Pancreas (tissue), 10 donors: ENCODE measurements around the gene DIP2C. TPM values are rescaled to one million over a fixed set of nuclear protein-coding genes. Genes with fewer than 3 reads are reported as not detected.

Experiments
- ATAC-seq, 4 donors: fragments of 200-7000 bp; cut with Tn5 transposase; one replicate each; pipeline versions ENCODE4 v1.8.0 to v1.9.1; 2020; ENCODE audit warnings: mild to moderate bottlenecking in 4 of 4, moderate library complexity in 4 of 4
- DNase-seq, 6 donors: peaks; one replicate each; pipeline ENCODE4 v3.0.0-alpha.2; 2020
- FAIRE-seq: peaks from 2 replicates; lab custom pipeline; 2012; peaks lifted over from hg19 to GRCh38; lab: Jason Lieb, UNC
- H3K27ac ChIP-seq, 4 donors: fragments of 200-600 bp; sonication (generic); 1 replicate in 3 of 4; 2 replicates in 1 of 4; pipeline versions ENCODE4 v1.5.0 to v1.8.0; 2020
- H3K27me3 ChIP-seq, 4 donors: fragments of 200-600 bp; one replicate each; pipeline ENCODE4 v1.8.0; 2021
- H3K36me3 ChIP-seq, 3 donors: fragments of 200-600 bp; sonication (generic) in 1 of 3; one replicate each; pipeline versions ENCODE4 v1.5.0 to v1.8.0; 2020 to 2021
- H3K4me1 ChIP-seq, 3 donors: fragments of 200-600 bp; one replicate each; pipeline ENCODE4 v1.8.0; 2021
- H3K4me3 ChIP-seq, 4 donors: fragments of 200-600 bp; sonication (generic) in 2 of 4; one replicate each; pipeline versions ENCODE4 v1.5.0 to v1.8.0; 2020 to 2021
- H3K9me3 ChIP-seq, 4 donors: fragments of 200-600 bp; one replicate each; pipeline ENCODE4 v1.8.0; 2021
- WGBS, 2 donors: extraction: QIAGEN DNeasy Blood & Tissue Kit; methylation state at CpG; one replicate each; pipeline ENCODE4 v1.1.7; 2013; 5-methylcytosine and 5-hydroxymethylcytosine counted together
- intact Hi-C, 3 donors: fragments of 100-400 bp; cut with DNase I; formaldehyde crosslinking; loops; one replicate each; pipeline versions ENCODE4 v1.11.1 to v1.14.2; 2022
- polyA plus RNA-seq, 2 donors: library from polyadenylated mRNA; stranded (reverse); fragments of 200-250 nt; gene quantifications; one replicate each; pipeline ENCODE4 v1.2.3, GENCODE V29; 2013
- total RNA-seq, 6 donors: library from RNA; stranded (reverse); fragmentation: NEBNext Ultra II Directional in 4 of 6; extraction: Animal tissue kit (Norgen Biotek cat#: 25700) in 4 of 6; gene quantifications; one replicate each; pipeline versions ENCODE4 v1.2.1 to v1.2.4, GENCODE V29; 2021 to 2023
- TF ChIP-seq, protein P1 (sequence below), 4 donors: fragments of 200-600 bp; sonication (generic) in 3 of 4; IDR thresholded peaks; one replicate each; pipeline versions ENCODE4 v1.5.0 to v1.8.0; 2021; ENCODE audit warnings: antibody characterized with exemption in 4 of 4
- donor health status: healthy with polysubstance abuse.
- donor health status: DM: no; HTN: no; CAD: no; lungs with moderate emphysema.
- donor health status: DM: no; HTN: no; CAD: no.
- donor health status: control.
- donor health status: control.
- donor health status: Bipolar disorder and iron deficiency.
- donor health status: DM: yes; HTN: yes; CAD: no.
- donor health status: DM: no; HTN: no; CAD: no.
- donor health status: DM: no; HTN: no; CAD: no.
- donor health status: DM: yes; HTN: yes; CAD: no.

DIP2C gene
- total and polyA plus RNA-seq, 8 donors, result 4.3 to 11.8 (median 7.3) TPM

DNA sequence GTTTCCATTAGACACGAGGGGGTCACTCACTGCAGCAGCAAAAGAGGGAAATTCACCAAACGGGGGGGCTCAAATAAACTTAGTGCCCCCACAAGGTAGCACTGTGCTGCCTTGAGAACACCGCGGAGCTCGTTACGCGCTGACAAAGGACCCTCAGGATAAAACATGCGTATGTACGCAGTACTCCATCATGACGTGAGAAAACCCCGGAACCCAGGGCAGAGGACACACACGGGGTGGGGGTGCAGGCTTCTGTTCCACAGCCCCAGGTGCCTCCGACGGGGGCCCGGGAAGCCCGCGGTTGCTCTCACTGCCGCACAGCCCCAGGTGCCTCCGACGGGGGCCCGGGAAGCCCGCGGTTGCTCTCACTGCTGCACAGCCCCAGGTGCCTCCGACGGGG is 321.8 kb downstream of the DIP2C start:
- Histone ChIP-seq H3K9me3 (no peaks in the 10 kb centered on the region), H3K27me3 (no peaks in the 10 kb centered on the region), H3K4me3 (no peak overlapping the region), H3K27ac (no peak overlapping the region), H3K36me3 (peaks cover 0 to 24% (median 3%) of the 10 kb centered on the region in 3 donors), H3K4me1 (no peaks in the 10 kb centered on the region)
- intact Hi-C loops, result no loop called here
- no peak for ATAC-seq
- WGBS, 2 donors, result 87 to 94% methylated on average over 12 to 21 of the region's 25 CpGs
- FAIRE-seq, result no peak
- DNase-seq, result no peak
- TF ChIP-seq, protein P1, sequence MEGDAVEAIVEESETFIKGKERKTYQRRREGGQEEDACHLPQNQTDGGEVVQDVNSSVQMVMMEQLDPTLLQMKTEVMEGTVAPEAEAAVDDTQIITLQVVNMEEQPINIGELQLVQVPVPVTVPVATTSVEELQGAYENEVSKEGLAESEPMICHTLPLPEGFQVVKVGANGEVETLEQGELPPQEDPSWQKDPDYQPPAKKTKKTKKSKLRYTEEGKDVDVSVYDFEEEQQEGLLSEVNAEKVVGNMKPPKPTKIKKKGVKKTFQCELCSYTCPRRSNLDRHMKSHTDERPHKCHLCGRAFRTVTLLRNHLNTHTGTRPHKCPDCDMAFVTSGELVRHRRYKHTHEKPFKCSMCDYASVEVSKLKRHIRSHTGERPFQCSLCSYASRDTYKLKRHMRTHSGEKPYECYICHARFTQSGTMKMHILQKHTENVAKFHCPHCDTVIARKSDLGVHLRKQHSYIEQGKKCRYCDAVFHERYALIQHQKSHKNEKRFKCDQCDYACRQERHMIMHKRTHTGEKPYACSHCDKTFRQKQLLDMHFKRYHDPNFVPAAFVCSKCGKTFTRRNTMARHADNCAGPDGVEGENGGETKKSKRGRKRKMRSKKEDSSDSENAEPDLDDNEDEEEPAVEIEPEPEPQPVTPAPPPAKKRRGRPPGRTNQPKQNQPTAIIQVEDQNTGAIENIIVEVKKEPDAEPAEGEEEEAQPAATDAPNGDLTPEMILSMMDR (IDR thresholded peaks at IDR 0.05), result no peak

DNA sequence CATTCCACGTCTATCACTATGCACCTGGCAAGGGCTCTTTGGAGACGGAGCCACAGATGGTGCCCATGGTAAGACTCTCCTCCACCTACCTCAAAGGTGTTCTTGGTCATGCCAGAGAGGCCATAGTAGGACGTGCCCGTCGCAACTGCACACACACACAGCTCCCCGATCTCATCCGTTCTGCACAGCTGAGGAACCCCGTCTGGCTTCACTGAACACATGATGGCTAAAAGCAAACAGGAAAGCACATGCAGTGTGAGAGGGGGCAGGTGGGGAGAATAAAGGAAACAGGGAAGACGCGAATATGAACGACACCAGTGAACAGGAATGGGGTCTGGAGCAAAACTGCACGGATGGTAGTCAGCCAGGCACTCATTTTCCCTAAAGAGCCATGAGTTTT is 323.3 kb downstream of the DIP2C start:
- Histone ChIP-seq H3K27ac (no peak overlapping the region), H3K36me3 (peaks cover 0 to 24% (median 3%) of the 10 kb centered on the region in 3 donors), H3K4me1 (no peaks in the 10 kb centered on the region), H3K4me3 (no peak overlapping the region), H3K9me3 (no peaks in the 10 kb centered on the region), H3K27me3 (no peaks in the 10 kb centered on the region)
- TF ChIP-seq, protein P1 (IDR thresholded peaks at IDR 0.05), result no peak
- 93% methylated on average over 12 of the region's 12 CpGs for whole genome bisulfite sequencing, 2 donors
- intact Hi-C loops, result no loop called here
- ATAC-seq (peak in 1 of 4 donors; percentile 15), FAIRE-seq (no peak), DNase-seq (no peak)

DNA sequence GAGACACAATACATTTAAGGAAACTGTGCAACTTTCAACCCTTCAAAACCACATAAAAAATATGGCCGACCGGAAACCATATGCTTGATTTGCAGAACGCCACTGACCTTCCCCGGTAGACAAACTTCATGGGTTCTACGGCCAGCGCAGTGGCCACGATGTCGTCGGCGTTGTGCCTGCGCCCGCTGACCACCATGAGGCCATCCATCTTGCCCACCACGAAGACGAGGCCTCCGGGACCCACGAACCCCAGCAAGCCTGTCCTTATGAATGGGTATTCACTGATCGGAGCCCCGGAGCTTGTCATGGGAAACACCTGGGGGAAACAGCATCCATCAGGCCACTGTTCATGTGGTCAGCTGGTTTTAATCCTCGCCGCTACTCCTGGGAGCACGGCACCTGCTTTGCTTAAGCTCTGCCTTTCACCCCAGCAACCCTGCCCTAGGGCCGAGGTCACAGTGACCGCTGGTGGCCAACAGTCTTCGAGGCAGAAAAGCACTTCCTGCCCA is 325.1 kb downstream of the DIP2C start:
- WGBS, 2 donors, result 94 to 95% methylated on average over 24 of the region's 24 CpGs
- H3K36me3 ChIP-seq, result peaks cover 0 to 22% (median 7%) of the 10 kb centered on the region in 3 donors
- DNase-seq, result no peak
- H3K27me3 ChIP-seq, result no peaks in the 10 kb centered on the region
- no peaks in the 10 kb centered on the region for H3K9me3 ChIP-seq
- H3K27ac ChIP-seq, result no peak overlapping the region
- no peak for ATAC-seq
- H3K4me3 ChIP-seq, result no peak overlapping the region
- FAIRE-seq, result no peak
- TF ChIP-seq, protein P1 (IDR thresholded peaks at IDR 0.05), result no peak
- H3K4me1 ChIP-seq, result no peaks in the 10 kb centered on the region
- intact Hi-C loops, result no loop called here

DNA sequence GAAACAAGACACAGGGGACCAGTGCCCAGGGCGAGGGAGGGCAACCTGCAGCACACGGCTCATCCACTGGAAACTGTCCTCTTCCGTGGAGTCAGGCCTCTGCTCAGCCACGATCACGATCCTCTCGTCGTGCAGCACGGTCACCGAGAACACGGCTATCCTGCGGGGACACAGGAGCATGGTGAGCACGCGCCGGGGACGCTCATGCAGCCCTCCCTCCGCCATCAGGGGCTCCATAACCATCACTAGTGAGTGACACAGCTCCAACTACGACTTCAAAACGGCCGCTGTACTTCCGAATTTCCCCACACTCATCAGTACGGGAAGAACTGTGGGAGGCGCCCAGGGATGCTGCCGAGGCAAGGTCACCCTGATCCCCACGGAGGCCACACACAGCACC is 326.3 kb downstream of the DIP2C start:
- intact Hi-C loops, result no loop called here
- H3K4me1 ChIP-seq, result no peaks in the 10 kb centered on the region
- no peak overlapping the region for H3K27ac ChIP-seq
- peaks cover 0 to 11% (median 7%) of the 10 kb centered on the region in 3 donors for H3K36me3 ChIP-seq
- DNase-seq (no peak), FAIRE-seq (no peak), ATAC-seq (no peak)
- no peaks in the 10 kb centered on the region for H3K27me3 ChIP-seq
- H3K4me3 ChIP-seq, result no peak overlapping the region
- TF ChIP-seq, protein P1 (IDR thresholded peaks at IDR 0.05), result no peak
- WGBS, 2 donors, result 94 to 97% methylated on average over 23 to 24 of the region's 24 CpGs
- H3K9me3 ChIP-seq, result no peaks in the 10 kb centered on the region
